GM18498 (cell line): Measurements from ENCODE around the gene PPP1R16B.
"Not testable (repeated sequence)": the region's sequence is repeated elsewhere in the genome, so short reads cannot be mapped to it uniquely, and the experiment has no call there.

Experiments
- ATAC-seq: cut with Tn5 transposase; IDR thresholded peaks from one replicate; pipeline ENCODE4 v1.9.1; 2021; ENCODE audit warnings: mild to moderate bottlenecking, moderate library complexity; ENCODE audit not compliant: unreplicated experiment

The PPP1R16B gene

DNA sequence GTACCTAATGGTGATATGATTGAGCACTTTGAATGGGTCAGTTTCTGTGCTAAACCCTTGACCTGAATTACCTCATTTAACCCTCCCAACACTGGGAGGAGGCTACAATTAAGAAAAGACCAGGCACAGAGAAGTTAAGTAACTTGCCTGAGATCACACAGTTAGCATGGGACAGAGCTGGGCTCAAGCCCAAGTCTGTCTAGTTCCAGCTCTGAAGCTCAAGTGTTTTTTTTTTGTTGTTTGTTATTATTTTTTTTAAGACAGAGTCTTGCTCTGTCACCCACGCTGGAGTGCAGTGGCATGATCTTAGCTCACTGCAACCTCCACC lies 124.7 kb downstream of the PPP1R16B start:
- no peak for ATAC-seq

DNA sequence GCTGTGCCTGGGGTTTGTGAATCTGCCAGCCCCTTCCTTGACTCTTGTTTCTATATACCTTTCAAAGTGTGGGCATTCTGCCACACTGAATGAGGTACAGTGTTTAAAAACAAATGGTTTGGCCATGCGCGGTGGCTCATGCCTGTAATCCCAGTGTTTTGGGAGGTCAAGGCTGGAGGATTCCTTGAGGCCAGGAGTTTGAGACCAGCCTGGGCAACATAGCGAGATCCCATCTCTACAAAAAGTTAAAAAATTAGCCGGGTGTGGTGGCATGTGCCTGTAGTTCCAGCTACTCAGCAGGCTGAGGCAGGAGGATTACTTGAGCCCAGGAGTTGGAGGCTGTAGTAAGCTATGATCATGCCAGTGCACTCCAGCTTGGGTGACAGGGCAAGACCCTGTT lies 126.5 kb downstream of the PPP1R16B start:
- no peak for ATAC-seq

DNA sequence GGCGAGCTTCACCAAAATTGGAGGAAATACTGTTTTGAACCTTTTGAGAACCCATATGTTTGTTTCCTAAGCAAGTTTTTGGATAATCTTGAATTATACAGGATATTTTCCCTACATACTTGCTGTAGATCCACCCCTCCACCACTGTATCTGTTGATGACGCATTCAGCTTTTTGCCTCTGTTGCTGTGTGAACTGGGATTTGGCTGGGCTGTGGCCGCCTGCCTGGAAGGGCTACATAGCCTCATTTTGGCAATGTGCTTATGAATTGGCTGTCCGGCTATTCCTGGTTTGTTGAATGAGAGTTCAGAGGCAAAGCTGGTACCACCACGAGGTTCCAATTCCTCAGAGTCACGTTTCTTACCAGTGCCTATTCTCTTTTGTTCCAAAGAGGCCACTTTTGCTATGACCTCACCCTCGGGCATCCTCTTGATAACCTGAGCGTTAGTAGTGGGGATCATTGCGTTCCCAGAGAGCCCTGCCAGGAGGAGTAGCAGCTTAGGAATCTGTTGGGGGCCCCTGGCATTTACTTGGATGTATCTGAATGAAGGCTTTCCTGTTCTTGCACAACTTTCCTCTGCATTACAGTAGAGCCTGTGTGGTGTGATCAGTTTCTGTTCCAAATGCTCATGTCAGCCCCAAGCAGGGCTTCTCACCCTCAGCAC lies 127.1 kb downstream of the PPP1R16B start:
- no peak for ATAC-seq

DNA sequence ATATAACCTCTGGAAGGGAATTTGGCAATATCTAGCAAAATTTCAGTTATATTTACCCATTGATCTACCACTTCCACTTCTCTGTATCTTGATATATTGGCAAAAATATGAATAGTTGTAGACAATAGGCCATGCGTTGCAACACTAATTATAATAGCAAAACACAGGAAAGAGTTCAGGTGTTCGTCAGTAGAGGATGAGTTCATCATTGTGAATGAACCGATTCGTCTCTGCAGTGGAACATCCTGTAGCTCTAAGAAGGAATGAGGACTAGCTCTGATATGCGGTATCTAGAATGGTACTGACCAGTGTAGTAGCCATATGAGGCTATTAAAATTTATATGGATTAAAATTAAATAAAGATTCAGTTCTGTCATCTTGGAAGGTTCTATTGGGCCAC lies 129.0 kb downstream of the PPP1R16B start:
- no peak for ATAC-seq

DNA sequence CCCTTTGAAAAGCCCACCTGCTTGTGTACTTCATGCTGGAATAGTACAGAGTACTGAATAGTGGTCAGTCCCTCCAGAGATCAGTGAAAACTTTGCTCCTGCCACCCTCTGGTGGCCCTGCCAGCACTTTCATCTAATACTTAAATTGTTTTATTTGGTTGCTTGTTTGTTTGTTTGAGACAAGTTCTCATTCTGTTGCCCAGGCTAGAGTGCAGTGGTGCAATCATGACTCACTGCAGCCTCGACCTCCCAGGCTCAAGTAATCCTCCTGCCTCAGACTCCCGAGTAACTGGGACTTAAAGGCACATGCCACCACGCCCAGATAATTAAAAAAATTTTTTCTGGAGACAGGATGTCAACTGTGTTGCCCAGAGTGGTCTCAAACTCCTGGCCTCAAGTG lies 129.8 kb downstream of the PPP1R16B start:
- ATAC-seq, result no peak

DNA sequence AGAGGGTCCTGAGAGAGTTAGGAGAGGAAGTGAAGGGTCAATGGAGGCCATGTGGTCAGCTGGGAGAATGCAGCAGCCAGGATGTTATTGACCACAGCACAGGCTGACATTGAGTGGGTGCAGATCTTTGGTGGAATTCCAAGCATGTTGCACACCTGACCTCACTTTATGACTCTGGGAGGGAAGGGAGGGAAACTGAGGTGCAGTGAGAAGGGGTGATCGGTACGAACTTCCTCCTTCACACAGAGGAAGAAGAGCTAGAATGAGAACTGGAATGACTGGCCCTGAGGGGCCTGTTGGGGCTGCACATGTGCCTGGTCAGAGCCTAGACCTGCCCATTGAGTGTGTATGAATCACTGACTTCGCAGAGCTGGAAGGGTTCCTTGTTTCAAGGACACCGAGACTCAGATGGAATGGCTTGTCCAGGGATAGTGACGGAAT lies 130.5 kb downstream of the PPP1R16B start:
- no peak for ATAC-seq

DNA sequence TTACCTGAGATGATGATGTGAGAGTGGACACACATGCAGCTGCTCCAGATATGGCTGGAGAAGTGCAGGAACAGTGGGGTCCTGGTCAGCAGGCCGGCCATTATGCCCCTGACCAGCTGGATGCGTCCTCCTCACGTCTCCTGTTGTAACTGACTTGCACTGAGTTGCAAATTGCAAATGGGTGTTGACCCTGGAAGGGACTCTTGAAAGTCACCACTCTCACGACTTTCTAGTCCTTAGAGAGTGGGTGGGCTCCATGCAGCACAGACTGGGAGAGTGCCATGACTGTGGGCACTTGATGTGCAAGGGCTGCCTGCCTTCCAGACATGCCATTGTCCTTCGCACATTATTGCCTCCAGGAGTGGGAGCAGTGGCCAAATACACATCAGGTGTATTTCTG lies 131.5 kb downstream of the PPP1R16B start:
- no peak for ATAC-seq

DNA sequence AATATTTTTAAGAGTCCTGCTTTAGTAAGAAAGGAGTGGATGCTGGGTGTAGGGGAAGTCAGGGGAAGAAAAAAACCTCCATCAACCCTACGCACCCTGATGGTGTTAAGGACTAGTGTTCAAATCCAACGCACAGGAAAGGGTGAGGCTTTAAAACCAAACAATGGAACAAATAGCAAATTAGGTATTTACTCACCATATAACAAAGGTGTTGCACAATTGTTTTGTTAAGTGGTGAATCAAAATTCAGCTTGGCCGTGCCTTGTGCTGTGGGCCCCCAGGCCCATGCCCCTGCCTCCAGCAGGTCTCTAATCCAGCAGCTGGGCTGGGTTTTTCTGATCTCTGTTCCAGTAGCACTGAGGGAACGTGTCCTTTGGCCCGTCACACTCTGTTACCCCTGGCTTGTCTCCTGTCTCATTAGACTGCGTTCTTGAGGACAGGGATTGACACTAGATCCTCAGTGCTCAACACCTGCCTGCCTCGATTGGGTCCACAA lies 132.5 kb downstream of the PPP1R16B start:
- no peak for ATAC-seq

DNA sequence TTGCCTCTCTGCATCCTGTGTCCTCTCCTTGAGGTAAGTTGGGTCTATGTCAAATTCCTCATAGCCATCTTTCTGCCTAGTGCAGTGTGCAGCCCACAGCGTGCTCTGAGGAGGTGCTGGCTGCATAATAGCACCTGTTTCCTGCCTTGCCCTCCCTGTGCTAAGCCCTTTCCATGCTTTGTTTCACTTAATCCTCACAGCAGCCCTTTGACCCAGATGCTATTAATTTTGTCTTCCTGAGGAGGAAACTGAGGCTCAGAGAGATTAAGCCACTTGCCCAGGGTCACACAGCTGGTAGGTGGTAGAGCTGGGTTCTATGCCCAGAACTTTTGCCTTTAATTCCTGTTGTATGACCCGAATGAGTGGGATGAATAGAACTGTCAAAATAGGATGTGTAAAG lies 134.2 kb downstream of the PPP1R16B start:
- ATAC-seq, result no peak

DNA sequence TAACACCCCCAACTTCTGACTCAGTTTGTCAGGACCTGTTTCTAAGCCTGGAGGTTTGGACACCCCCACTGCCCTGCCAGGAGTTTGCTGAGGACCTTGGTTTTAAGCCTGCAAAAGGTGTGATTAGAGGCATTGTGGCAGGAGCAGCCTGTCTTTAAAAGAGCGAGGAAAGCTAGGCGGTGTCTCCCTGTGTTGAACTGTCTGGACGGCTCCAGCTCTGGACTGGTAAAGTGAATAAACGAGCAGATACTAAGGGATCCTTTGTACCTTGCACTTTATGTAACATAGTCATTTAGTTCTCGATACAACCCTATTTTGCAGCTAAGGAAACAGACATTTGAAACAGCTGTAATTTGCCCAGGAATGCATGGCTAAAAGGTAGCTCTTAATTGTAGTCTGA lies 135.1 kb downstream of the PPP1R16B start:
- ATAC-seq, result no peak

DNA sequence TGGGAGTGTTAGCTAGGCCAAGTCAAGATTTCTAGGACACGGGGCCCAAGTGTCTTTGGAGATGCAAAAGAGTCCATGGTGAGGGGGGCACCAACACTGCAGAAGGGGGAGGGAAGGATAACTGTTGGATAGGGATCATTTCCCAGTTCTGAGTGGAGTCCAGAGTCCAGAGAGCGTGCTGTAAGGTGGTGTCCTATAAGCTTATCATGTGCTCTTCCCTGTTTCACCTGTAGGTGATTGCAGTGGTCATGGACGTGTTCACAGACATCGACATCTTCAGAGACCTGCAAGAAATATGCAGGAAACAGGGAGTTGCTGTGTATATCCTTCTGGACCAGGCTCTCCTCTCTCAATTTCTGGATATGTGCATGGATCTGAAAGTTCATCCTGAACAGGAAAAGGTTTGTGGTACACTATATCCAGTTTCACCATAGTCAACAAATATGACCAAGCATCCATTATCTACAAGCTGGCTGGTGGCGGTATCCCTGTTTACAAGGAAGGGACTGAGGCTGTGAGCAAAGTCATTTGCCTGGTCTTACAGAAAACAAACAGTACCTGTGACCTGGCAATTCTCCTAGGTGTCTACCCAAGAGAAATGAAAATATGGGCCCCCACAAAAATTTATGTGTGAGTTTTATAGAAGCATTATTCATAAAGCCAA lies 136.4 kb downstream of the PPP1R16B start:
- ATAC-seq, result no peak

DNA sequence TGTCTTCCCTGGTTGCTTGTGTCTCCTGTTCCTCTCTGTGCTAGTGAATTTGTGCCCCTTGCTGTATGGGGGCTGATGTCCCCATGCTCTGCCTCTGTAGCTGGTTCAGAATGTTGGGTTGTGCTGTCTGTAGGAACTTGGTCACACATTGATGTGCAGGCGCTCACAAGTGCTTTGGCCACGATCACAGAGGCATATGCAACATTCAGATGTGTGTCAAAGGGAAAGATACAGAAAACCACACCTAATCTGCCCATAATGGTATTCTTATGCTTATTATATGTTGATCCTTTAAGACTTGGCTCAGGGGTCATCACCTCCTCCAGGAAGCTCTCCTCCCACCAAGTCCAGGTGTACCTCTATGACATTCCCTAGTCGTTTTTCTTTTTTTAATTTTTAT lies 139.5 kb downstream of the PPP1R16B start:
- ATAC-seq, result no peak

DNA sequence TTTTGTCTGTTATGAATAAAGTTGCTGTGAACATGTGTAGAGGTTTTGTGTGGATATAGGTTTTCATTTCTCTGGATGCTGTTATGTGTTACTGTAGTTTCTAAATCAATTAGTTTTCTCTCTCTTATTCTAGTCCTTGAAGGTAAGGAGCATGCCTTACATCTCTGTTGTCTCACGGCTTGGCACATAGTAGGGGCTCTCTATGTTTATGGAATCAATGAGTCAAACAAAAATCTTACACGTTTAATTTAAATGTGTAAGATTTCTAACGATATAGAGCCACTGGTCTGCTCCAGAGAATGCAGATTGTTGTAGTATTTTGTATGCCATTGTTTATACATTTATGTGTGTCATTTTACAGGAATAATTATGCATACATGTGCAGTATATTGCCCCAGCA lies 141.3 kb downstream of the PPP1R16B start:
- no peak for ATAC-seq

DNA sequence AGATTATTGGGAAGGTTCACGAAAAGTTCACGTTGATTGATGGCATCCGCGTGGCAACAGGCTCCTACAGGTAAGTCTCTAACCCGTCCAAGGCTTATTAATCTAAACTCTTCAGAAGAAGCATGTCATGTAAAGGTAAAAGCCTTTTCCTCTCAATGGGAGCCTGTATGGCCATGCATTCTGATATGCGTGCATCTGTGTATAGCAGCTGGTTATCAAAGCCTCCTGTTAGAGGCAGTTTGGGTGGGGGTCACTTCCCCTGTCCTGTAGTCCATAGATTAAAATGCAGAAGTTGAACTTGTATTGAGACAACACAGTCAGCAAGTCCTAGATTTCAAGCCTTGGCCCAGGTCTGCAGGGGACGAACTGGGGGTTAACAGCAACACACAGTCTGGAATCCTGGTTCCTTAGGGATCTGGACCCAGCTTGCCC lies 142.4 kb downstream of the PPP1R16B start:
- no peak for ATAC-seq

DNA sequence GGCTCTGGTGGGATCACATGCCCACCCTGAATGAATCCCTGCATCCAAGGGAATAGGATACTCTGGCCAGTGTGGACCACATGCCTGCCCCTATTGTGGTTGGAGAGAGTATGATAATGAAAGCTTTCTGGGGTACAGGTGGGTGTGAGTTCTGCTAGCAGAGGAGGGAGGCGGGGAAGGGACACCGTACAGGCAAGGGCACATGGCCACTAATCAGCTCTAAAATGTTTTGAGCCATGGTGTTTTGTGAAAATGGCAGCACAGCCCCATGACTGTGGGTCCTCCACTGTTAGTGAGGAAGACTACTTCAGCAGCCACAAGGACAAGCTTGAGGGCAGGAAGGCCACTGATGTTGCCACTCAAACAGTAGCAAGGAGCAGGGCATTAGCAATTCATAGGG lies 144.8 kb downstream of the PPP1R16B start:
- no peak for ATAC-seq

DNA sequence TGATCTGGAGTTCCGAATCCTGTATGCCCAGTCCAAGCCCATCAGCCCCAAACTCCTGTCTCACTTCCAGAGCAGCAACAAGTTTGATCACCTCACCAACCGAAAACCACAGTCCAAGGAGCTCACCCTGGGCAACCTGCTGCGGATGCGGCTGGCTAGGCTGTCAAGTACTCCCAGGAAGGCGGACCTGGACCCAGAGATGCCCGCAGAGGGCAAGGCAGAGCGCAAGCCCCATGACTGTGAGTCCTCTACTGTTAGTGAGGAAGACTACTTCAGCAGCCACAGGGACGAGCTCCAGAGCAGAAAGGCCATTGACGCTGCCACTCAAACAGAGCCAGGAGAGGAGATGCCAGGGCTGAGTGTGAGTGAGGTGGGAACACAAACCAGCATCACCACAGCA lies 146.1 kb downstream of the PPP1R16B start:
- no peak for ATAC-seq

DNA sequence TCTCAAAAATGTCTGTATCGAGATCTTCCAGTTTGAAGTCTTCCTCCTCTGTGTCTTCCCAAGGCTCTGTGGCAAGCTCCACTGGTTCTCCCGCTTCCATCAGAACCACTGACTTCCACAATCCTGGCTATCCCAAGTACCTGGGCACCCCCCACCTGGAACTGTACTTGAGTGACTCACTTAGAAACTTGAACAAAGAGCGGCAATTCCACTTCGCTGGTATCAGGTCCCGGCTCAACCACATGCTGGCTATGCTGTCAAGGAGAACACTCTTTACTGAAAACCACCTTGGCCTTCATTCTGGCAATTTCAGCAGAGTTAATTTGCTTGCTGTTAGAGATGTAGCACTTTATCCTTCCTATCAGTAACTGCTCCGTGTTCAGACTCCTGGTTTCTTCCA lies 146.7 kb downstream of the PPP1R16B start:
- no peak for ATAC-seq

DNA sequence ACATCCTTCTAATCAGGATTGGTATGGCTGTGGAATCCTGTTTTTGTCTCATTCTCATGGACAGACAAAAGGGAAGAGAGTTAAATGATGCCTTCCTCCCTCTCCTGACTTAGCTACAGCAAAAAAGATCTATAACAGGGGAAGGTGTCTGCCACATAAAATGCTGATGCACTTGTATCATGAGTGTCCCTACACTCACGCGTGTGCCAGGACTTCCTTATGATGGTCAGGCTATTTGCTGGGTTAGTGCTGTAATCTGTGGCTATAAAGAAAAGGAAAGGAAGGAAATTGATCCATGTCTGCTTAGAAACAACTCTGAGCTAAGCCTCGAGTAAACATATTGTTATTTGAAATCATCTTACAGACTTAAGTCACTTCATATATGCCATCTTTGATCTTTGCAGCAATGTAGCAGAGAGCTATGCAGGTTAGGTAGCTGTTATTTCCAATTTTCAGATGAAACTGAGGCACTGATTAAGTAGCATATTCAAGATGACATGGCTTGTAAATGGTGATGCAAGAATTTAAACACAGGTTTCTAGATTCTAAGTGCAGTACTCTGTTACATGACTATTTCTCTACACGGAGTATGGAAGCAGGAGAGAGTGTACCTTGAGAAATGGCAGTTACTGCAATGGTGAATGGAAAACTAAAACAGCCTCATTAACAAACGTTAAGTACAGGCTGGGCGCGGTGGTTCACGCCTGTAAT lies 148.3 kb downstream of the PPP1R16B start:
- ATAC-seq, result no peak

DNA sequence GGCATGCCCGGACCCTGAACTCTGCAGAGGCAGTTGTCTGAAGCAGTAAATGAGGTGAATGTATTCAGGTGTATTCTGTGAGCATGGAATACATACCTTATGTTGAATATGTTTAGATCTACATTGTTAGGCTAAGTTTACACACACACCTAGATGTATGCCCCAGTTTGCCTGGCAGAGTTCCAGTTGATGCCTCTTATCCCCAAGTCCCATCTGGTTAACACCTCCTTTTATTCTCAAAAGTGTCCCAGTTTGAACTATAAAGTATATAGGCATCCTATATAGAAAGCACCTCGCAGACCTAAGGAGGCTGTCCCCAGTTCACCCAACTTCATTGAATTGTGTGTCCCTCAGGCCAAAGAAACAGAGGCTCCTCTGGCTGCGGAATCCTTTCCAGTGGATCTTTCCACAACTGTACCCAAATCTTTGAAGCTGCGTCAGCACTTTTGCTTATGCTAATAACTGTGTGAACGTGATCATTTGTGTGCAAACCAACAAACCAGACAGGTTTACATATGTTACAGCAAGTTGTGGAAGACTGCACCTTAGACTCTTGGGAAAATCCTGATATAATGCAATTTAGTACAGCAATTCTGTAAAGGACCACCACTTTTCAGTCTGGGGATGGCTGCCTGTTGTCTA lies 151.9 kb downstream of the PPP1R16B start:
- no peak for ATAC-seq

DNA sequence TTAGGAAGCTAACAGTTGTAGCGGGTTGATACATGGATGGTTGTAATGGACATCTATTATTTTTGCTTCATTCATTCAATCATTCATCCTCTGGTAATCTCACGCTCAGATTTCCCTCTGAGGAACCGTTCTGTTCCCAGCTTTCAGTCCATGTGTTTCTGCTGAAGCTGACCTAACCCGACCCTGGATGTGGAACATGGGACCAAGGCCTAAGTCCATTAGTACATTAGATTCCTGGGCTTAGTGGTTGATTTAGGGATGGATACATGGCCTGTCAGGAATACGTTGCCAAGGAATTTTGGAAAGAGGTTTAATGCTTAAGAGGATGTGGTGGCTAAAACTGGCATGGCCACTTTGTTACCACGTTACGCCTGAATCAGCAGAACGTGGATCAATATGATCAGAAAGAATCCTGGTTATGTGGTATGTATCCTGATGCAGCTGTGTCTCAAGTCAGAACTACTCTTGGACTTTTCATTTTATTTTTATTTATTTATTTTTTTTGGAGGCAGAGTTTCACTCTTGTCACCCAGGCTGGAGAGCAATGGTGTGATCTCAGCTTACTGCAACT lies 152.5 kb downstream of the PPP1R16B start:
- no peak for ATAC-seq

DNA sequence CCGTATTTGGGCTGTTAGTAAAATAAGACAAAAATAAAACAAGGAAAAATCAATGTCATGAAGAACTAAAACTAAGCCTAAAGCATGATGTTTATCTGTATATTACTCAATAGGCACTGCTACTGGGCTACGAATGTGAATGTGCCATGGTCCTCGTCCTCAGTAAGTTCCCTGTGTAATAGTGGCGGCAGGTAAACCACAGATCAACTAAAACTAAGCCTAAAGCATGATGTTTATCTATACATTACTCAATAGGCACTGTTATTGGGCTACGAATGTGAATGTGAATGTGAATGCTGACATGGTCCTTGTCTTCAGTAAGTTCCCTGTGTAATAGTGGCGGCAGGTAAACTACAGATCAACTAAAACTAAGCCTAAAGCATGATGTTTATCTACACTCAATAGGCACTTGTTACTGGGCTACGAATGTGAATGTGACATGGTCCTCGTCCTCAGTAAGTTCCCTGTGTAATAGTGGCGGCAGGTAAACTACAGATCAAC lies 154.7 kb downstream of the PPP1R16B start:
- not testable (repeated sequence) for ATAC-seq
